Psoas muscle (tissue), 8 donors: ENCODE results near the gene HNRNPA1. TPM values are rescaled to one million over a fixed set of nuclear protein-coding genes. Genes with fewer than 3 reads are reported as not detected.
A peak's percentile ranks its signal among the peaks of the same experiment; 100 is the strongest.
"Not testable (repeated sequence)": the region's sequence is repeated elsewhere in the genome, so short reads cannot be mapped to it uniquely, and the experiment has no call there.

Experiments
- ATAC-seq, 4 donors: fragments of 200-7000 bp; cut with Tn5 transposase; one replicate each; pipeline ENCODE4 v1.9.1; 2020; ENCODE audit warnings: moderate library complexity in 3 of 4, mild to moderate bottlenecking in 2 of 4
- DNase-seq, 2 donors: peaks; one replicate each; pipeline ENCODE4 v3.0.0-alpha.2; 2020
- H3K27ac ChIP-seq: fragments of 200-600 bp; one replicate; pipeline ENCODE4 v1.8.0; 2022
- H3K27me3 ChIP-seq, 3 donors: fragments of 200-600 bp in 1 of 3; one replicate each; pipeline versions ENCODE4 v1.6.1 to v1.8.0; 2013 to 2022; ENCODE audit warnings: low read length in 2 of 3, mild to moderate bottlenecking in 2 of 3, moderate library complexity in 1 of 3; ENCODE audit not compliant: insufficient read depth in 3 of 3
- H3K36me3 ChIP-seq, 2 donors: fragments of 200-600 bp in 1 of 2; one replicate each; pipeline versions ENCODE4 v1.6.1 to v1.8.0; 2013 to 2022; ENCODE audit warnings: low read depth in 1 of 2, mild to moderate bottlenecking in 1 of 2, moderate library complexity in 1 of 2; ENCODE audit not compliant: insufficient read depth in 1 of 2
- H3K4me1 ChIP-seq: fragments of 200-600 bp; one replicate; pipeline ENCODE4 v1.8.0; 2022
- H3K4me3 ChIP-seq: fragments of 200-600 bp; one replicate; pipeline ENCODE4 v1.8.0; 2022; ENCODE audit warnings: mild to moderate bottlenecking
- H3K9me3 ChIP-seq: fragments of 200-600 bp; one replicate; pipeline ENCODE4 v1.8.0; 2022
- CTCF ChIP-seq: fragments of 200-600 bp; IDR thresholded peaks from one replicate; pipeline ENCODE4 v1.8.0; 2022; ENCODE audit warnings: antibody characterized with exemption
- WGBS, 3 donors: extraction: QIAGEN DNeasy Blood & Tissue Kit; methylation state at CpG; one replicate each; pipeline versions ENCODE4 v1.1.6 to v1.1.7; 2013; 5-methylcytosine and 5-hydroxymethylcytosine counted together
- intact Hi-C, 2 donors: fragments of 100-400 bp; cut with DNase I; formaldehyde crosslinking; loops; one replicate each; pipeline versions ENCODE4 v1.11.0 to v1.14.2; 2022
- polyA plus RNA-seq, 3 donors: library from polyadenylated mRNA; stranded (reverse); fragments of 200-250 nt; gene quantifications; one replicate each; pipeline ENCODE4 v1.2.3, GENCODE V29; 2013
- total RNA-seq, 4 donors: library from RNA; stranded (reverse); fragmentation: NEBNext Ultra II Directional in 2 of 4; extraction: Animal tissue kit (Norgen Biotek cat#: 25700) in 2 of 4; gene quantifications; one replicate each; pipeline versions ENCODE4 v1.2.1 to v1.2.4, GENCODE V29; 2021 to 2023
- donor health status: healthy with polysubstance abuse.
- donor health status: DM: no; HTN: no; CAD: no; lungs with moderate emphysema.
- donor health status: Bipolar disorder and iron deficiency.
- donor health status: healthy.
- donor health status: DM: yes; HTN: yes; CAD: no.
- donor health status: DM: no; HTN: no; CAD: no.
- donor health status: DM: no; HTN: no; CAD: no.
- donor health status: DM: yes; HTN: yes; CAD: no.

HNRNPA1 gene
- total and polyA plus RNA-seq, 7 donors: 282 to 826 (median 453) TPM

- no peaks in the 10 kb centered on the region for H3K36me3 ChIP-seq
- no peaks in the 10 kb centered on the region for H3K9me3 ChIP-seq
- TF ChIP-seq CTCF: no peak
- intact Hi-C loops: no loop called here
- H3K4me3 ChIP-seq: no peak overlapping the region
- H3K27ac ChIP-seq: no peak overlapping the region
- 24 to 29% (median 27%) methylated on average over 12 of the region's 12 CpGs for WGBS, 3 donors
- H3K4me1 ChIP-seq: peaks cover 35% of the 10 kb centered on the region
- DNase-seq (peak; percentile 69 to 84), ATAC-seq (peak; percentile 79 to 90 (median 82))
- no peaks in the 10 kb centered on the region for H3K27me3 ChIP-seq
Measured at GRCh38 chr12:54304187-54304810, 23.8 kb downstream of the HNRNPA1 start.

- 61 to 69% (median 68%) methylated on average over 8 of the region's 8 CpGs for WGBS, 3 donors
- ATAC-seq: peak; percentile 20 to 49 (median 35)
- Histone ChIP-seq H3K36me3 (no peaks in the 10 kb centered on the region), H3K4me1 (peaks cover 16% of the 10 kb centered on the region), H3K9me3 (no peaks in the 10 kb centered on the region), H3K27ac (no peak overlapping the region), H3K4me3 (no peak overlapping the region), H3K27me3 (no peaks in the 10 kb centered on the region)
- intact Hi-C loops: no loop called here
- TF ChIP-seq CTCF: no peak
- peak; percentile 72 to 80 for DNase-seq
Measured at GRCh38 chr12:54306925-54307741, 26.6 kb downstream of the HNRNPA1 start.

GRCh38 chr12:54311051-54311450, 30.5 kb downstream of the HNRNPA1 start:
- Histone ChIP-seq H3K4me1 (no peaks in the 10 kb centered on the region), H3K27ac (no peak overlapping the region), H3K9me3 (no peaks in the 10 kb centered on the region), H3K27me3 (no peaks in the 10 kb centered on the region), H3K4me3 (no peak overlapping the region), H3K36me3 (no peaks in the 10 kb centered on the region)
- 65 to 79% (median 73%) methylated on average over 2 of the region's 2 CpGs for WGBS, 3 donors
- TF ChIP-seq CTCF: no peak
- no peak for DNase-seq
- ATAC-seq: no peak
- intact Hi-C loops: no loop called here

GRCh38 chr12:54312309-54312708, 31.8 kb downstream of the HNRNPA1 start:
- H3K4me1 ChIP-seq, H3K9me3 ChIP-seq, H3K4me3 ChIP-seq, H3K27ac ChIP-seq, H3K27me3 ChIP-seq, intact Hi-C loops, H3K36me3 ChIP-seq, ATAC-seq, DNase-seq: not testable (repeated sequence)
- WGBS, 3 donors: 89 to 93% (median 91%) methylated on average over 7 of the region's 7 CpGs

GRCh38 chr12:54321363-54321762, 40.8 kb downstream of the HNRNPA1 start:
- ATAC-seq (no peak), DNase-seq (no peak)
- Histone ChIP-seq H3K4me1 (peaks cover 11% of the 10 kb centered on the region), H3K4me3 (no peak overlapping the region), H3K9me3 (no peaks in the 10 kb centered on the region), H3K27ac (no peak overlapping the region), H3K27me3 (no peaks in the 10 kb centered on the region), H3K36me3 (no peaks in the 10 kb centered on the region)
- no peak for TF ChIP-seq CTCF
- intact Hi-C loops: loop anchor here in 1 of 2 donors (5.0 kb wide), 1 partner anchor 69 kb away; no protein-coding TSS in a partner anchor
- 86 to 90% (median 89%) methylated on average over 5 of the region's 5 CpGs for WGBS, 3 donors
